HEK293T (cell line): ENCODE measurements around the gene PILRB.

Experiments
- ARNT ChIP-seq: fragments of 450-650 bp; IDR thresholded peaks from 2 replicates; pipeline ENCODE4 v1.6.1; 2017; ENCODE audit warnings: mild to moderate bottlenecking
- BHLHE40 ChIP-seq: fragments of 450-650 bp; IDR thresholded peaks from 2 replicates; pipeline ENCODE4 v1.6.1; 2016; ENCODE audit warnings: mild to moderate bottlenecking, moderate library complexity, borderline replicate concordance
- ELF4 ChIP-seq: fragments of 450-650 bp; IDR thresholded peaks from 2 replicates; pipeline ENCODE4 v1.6.1; 2017; ENCODE audit warnings: antibody characterized with exemption
- FOXA1 ChIP-seq: fragments of 450-650 bp; IDR thresholded peaks from 2 replicates; pipeline ENCODE4 v1.6.1; 2016; ENCODE audit warnings: mild to moderate bottlenecking
- FOXK2 ChIP-seq: fragments of 450-650 bp; IDR thresholded peaks from 2 replicates; pipeline ENCODE4 v1.6.1; 2016; ENCODE audit warnings: mild to moderate bottlenecking
- FOXM1 ChIP-seq: fragments of 450-650 bp; IDR thresholded peaks from 2 replicates; pipeline ENCODE4 v1.6.1; 2017; ENCODE audit warnings: mild to moderate bottlenecking, borderline replicate concordance
- HDGF ChIP-seq: fragments of 450-650 bp; IDR thresholded peaks from 2 replicates; pipeline ENCODE4 v1.6.1; 2017; ENCODE audit warnings: antibody characterized with exemption, borderline replicate concordance
- L3MBTL2 ChIP-seq: fragments of 450-650 bp; conservative IDR thresholded peaks from 2 replicates; pipeline ENCODE4 v1.6.1; 2016; ENCODE audit warnings: mild to moderate bottlenecking
- LEF1 ChIP-seq: fragments of 450-650 bp; IDR thresholded peaks from 2 replicates; pipeline ENCODE4 v1.6.1; 2017; ENCODE audit warnings: mild to moderate bottlenecking, borderline replicate concordance
- SP1 ChIP-seq: fragments of 450-650 bp; IDR thresholded peaks from 2 replicates; pipeline ENCODE4 v1.6.1; 2017
- TARDBP ChIP-seq: fragments of 450-650 bp; IDR thresholded peaks from 2 replicates; pipeline ENCODE4 v1.6.1; 2016
- ZNF384 ChIP-seq: fragments of 450-650 bp; IDR thresholded peaks from 2 replicates; pipeline ENCODE4 v1.6.1; 2016
- TF ChIP-seq, protein P1 (sequence below): fragments of 450-650 bp; IDR thresholded peaks from 2 replicates; pipeline ENCODE4 v1.6.1; 2016

- TF ChIP-seq ELF4, result no peak
- TF ChIP-seq, protein P1, sequence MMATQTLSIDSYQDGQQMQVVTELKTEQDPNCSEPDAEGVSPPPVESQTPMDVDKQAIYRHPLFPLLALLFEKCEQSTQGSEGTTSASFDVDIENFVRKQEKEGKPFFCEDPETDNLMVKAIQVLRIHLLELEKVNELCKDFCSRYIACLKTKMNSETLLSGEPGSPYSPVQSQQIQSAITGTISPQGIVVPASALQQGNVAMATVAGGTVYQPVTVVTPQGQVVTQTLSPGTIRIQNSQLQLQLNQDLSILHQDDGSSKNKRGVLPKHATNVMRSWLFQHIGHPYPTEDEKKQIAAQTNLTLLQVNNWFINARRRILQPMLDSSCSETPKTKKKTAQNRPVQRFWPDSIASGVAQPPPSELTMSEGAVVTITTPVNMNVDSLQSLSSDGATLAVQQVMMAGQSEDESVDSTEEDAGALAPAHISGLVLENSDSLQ, result no peak
- TF ChIP-seq FOXK2, result no peak
- TF ChIP-seq TARDBP, result no peak
- no peak for TF ChIP-seq ARNT
- TF ChIP-seq BHLHE40, result no peak
- TF ChIP-seq ZNF384, result no peak
- TF ChIP-seq SP1, result no peak
- TF ChIP-seq FOXM1, result no peak
- no peak for TF ChIP-seq FOXA1
- TF ChIP-seq L3MBTL2, result no peak
- TF ChIP-seq HDGF, result no peak
- TF ChIP-seq LEF1, result no peak
Measured at GRCh38 chr7:100374601-100375000, 16.7 kb downstream of the PILRB start.
